ENCODE data around the gene ZNF333. TPM values are rescaled to one million over a fixed set of nuclear protein-coding genes. Genes with fewer than 3 reads are reported as not detected.
"Not testable (repeated sequence)": the region's sequence is repeated elsewhere in the genome, so short reads cannot be mapped to it uniquely, and the experiment has no call there.

ZNF333 gene
- total RNA-seq, 2 donors from 2014 or later = 16.2 to 19.8 TPM

DNA sequence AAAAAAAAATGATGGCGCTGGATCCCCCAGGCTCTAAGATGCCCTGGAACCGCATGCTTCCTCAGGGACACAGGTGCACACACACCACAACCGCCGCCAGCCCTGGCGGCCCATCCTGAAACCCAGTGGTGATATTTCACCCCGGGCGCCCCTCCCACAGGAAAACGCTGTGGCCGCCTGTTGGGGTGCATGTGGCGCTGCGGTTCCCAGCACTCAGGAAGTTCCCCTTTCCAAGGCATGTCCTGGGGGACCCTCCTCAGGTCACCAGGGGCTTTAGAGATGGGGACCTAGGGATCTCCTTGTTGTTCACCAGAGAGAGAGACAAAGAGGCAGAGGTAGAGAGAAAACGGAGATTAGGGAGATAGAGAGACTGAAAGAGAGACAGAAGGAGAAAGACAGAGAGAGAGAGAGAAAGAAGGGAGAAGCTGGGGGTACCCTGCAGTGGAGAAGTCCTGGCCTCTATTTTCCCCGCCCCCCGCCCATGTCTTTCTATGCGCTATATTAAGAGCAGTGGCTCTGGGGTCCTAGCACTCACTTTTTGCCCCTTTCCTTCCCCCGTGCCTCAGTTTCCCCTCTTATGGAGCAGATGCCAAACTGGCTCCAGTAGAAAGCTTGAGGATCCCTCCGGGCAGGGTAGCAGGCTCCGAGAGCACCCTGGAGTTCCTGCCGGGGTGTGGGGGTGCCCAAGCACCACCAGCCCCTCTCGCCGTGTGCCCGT, 86.2 kb downstream of the ZNF333 start:
- H3K9me3 Mint-ChIP-seq = peaks cover 29% of the 10 kb centered on the region
- peaks cover 20% of the 10 kb centered on the region for H3K27me3 Mint-ChIP-seq (ENCODE audit: insufficient read depth)
- no peaks in the 10 kb centered on the region for H3K36me3 ChIP-seq (ENCODE audit: control insufficient read depth, insufficient read depth, low read length)
- peak overlapping the region; percentile 36 for H3K4me3 Mint-ChIP-seq
- no peaks in the 10 kb centered on the region for H3K4me1 ChIP-seq (ENCODE audit: control insufficient read depth, insufficient read depth, low read length)
- 40 to 77% methylated on average over 2 to 21 of the region's 22 CpGs for WGBS, 2 experiments (ENCODE audit: insufficient coverage in 1 of 2, insufficient read length in 1 of 2)
- H3K36me3 Mint-ChIP-seq (ENCODE audit: low read depth) = no peaks in the 10 kb centered on the region
- no peak overlapping the region for H3K27ac Mint-ChIP-seq
- no peaks in the 10 kb centered on the region for H3K4me1 Mint-ChIP-seq
- H3K9me3 ChIP-seq (ENCODE audit: control insufficient read depth, low read length) = peaks cover 3% of the 10 kb centered on the region
- no peak overlapping the region for H3K27ac ChIP-seq (ENCODE audit: low read depth, low read length)
- H3K27me3 ChIP-seq (ENCODE audit: control insufficient read depth, insufficient read depth, low read length, poor library complexity, severe bottlenecking) = no peaks in the 10 kb centered on the region
- no peak for DNase-seq
- H3K4me3 ChIP-seq (ENCODE audit: low read length) = no peak overlapping the region
- no peak overlapping the region for H3K9ac ChIP-seq (ENCODE audit: extremely low read depth, low read length, poor library complexity, severe bottlenecking)
- TF ChIP-seq, protein P1, sequence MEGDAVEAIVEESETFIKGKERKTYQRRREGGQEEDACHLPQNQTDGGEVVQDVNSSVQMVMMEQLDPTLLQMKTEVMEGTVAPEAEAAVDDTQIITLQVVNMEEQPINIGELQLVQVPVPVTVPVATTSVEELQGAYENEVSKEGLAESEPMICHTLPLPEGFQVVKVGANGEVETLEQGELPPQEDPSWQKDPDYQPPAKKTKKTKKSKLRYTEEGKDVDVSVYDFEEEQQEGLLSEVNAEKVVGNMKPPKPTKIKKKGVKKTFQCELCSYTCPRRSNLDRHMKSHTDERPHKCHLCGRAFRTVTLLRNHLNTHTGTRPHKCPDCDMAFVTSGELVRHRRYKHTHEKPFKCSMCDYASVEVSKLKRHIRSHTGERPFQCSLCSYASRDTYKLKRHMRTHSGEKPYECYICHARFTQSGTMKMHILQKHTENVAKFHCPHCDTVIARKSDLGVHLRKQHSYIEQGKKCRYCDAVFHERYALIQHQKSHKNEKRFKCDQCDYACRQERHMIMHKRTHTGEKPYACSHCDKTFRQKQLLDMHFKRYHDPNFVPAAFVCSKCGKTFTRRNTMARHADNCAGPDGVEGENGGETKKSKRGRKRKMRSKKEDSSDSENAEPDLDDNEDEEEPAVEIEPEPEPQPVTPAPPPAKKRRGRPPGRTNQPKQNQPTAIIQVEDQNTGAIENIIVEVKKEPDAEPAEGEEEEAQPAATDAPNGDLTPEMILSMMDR (conservative IDR thresholded peaks at IDR 0.05) = no peak

DNA sequence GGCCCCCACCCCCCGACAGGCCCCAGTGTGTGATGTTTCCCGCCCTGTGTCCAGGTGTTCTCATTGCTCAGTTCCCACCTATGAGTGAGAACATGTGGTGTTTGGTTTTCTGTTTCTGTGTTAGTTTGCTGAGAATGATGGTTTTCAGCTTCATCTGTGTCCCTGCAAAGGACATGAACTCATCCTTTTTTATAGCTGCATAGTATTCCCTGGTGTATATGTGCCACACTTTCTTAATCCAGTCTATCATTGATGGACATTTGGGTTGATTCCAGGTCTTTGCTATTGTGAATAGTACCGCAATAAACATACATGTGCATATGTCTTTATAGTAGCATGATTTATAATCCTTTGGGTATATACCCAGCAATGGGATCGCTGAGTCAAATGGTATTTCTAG, 87.8 kb downstream of the ZNF333 start:
- not testable (repeated sequence) for H3K4me3 Mint-ChIP-seq; H3K27ac ChIP-seq (ENCODE audit: low read depth, low read length); H3K27me3 ChIP-seq (ENCODE audit: control insufficient read depth, insufficient read depth, low read length, poor library complexity, severe bottlenecking); H3K4me1 Mint-ChIP-seq; H3K9ac ChIP-seq (ENCODE audit: extremely low read depth, low read length, poor library complexity, severe bottlenecking); H3K27ac Mint-ChIP-seq; H3K4me3 ChIP-seq (ENCODE audit: low read length); H3K36me3 ChIP-seq (ENCODE audit: control insufficient read depth, insufficient read depth, low read length); H3K36me3 Mint-ChIP-seq (ENCODE audit: low read depth); H3K4me1 ChIP-seq (ENCODE audit: control insufficient read depth, insufficient read depth, low read length); DNase-seq; H3K9me3 ChIP-seq (ENCODE audit: control insufficient read depth, low read length)
- Mint-ChIP-seq H3K9me3 (peaks cover 25% of the 10 kb centered on the region), H3K27me3 (ENCODE audit: insufficient read depth) (peaks cover 20% of the 10 kb centered on the region)
- WGBS, 2 experiments (ENCODE audit: insufficient coverage in 1 of 2, insufficient read length in 1 of 2) = 50 to 80% methylated on average over 1 of the region's 4 CpGs

DNA sequence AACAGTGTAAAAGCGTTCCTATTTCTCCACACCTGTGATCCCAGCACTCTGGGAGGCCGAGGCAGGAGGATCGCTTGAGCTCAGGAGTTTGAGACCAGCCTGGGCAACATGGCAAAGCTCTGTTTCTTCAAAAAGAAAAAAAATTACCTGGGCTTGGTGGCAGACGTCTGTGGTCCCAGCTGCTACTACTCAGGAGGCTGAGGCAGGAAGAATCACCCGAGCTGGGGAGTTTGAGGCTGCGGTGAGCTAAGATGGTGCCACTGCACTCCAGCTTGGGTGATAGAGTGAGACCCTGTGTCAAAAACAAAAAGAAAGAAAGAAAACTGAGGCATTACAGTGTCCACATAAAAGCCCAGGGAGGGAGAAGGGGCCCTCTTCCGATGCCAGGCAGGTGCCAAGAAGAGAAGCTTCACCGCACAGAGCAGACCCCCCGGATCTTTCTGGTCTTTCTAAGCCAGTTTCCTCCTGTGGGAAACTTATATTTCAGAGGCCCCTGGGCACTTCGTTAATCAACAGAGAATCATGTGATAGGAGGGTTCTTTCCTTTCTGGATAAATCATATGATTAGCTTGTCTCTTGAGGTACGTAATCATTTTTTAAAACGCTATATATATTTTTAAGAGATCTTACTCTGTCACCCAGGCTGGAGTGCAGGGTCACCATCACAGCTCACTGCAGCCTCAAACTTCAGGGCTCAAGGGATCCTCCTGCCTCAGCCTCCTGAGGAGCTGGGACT, 88.4 kb downstream of the ZNF333 start, which contains the start of gene ADGRE2:
TSS of gene ADGRE2 (minus strand) at position 451 of the 736 bp plus-strand sequence. CDS start 1,804 bp downstream, outside the sequence.
- not testable (repeated sequence) for DNase-seq

DNA sequence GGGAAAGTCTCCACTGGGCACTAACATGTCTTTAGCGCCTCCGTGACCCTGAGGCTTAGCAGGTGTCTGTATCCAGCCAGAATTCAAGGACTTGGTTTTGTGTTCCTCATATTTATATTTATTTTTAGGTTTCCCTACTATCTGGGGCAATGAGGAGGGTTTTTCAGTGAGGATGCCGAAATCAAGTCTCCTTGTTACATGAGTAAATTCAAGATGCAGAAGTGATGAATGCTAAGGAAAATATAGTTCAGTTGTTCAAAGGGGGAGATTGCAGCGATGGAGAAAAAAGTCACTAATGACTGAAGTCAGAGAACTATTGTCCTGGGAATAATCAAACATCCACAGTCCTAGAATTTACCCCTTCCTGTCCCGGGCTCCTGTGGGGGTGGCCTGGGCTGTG, 89.3 kb downstream of the ZNF333 start:
- Mint-ChIP-seq H3K9me3 (peaks cover 25% of the 10 kb centered on the region), H3K4me3 (no peak overlapping the region), H3K36me3 (ENCODE audit: low read depth) (no peaks in the 10 kb centered on the region), H3K27me3 (ENCODE audit: insufficient read depth) (peaks cover 20% of the 10 kb centered on the region), H3K4me1 (no peaks in the 10 kb centered on the region), H3K27ac (no peak overlapping the region)
- WGBS, 2 experiments (ENCODE audit: insufficient coverage in 1 of 2, insufficient read length in 1 of 2) = 77 to 100% methylated on average over 1 to 4 of the region's 5 CpGs
- no peak overlapping the region for H3K9ac ChIP-seq (ENCODE audit: extremely low read depth, low read length, poor library complexity, severe bottlenecking)
- no peak for DNase-seq
- no peaks in the 10 kb centered on the region for H3K4me1 ChIP-seq (ENCODE audit: control insufficient read depth, insufficient read depth, low read length)
- no peaks in the 10 kb centered on the region for H3K36me3 ChIP-seq (ENCODE audit: control insufficient read depth, insufficient read depth, low read length)
- H3K27me3 ChIP-seq (ENCODE audit: control insufficient read depth, insufficient read depth, low read length, poor library complexity, severe bottlenecking) = no peaks in the 10 kb centered on the region
- no peak overlapping the region for H3K4me3 ChIP-seq (ENCODE audit: low read length)
- H3K27ac ChIP-seq (ENCODE audit: low read depth, low read length) = no peak overlapping the region
- TF ChIP-seq, protein P1 (conservative IDR thresholded peaks at IDR 0.05) = no peak
- no peaks in the 10 kb centered on the region for H3K9me3 ChIP-seq (ENCODE audit: control insufficient read depth, low read length)

More for the DNA sequence above, 88.4 kb downstream of the ZNF333 start, which contains the start of gene ADGRE2:
- H3K36me3 Mint-ChIP-seq (ENCODE audit: low read depth); H3K27ac ChIP-seq (ENCODE audit: low read depth, low read length); H3K4me1 ChIP-seq (ENCODE audit: control insufficient read depth, insufficient read depth, low read length); H3K27ac Mint-ChIP-seq; H3K9me3 ChIP-seq (ENCODE audit: control insufficient read depth, low read length); H3K9ac ChIP-seq (ENCODE audit: extremely low read depth, low read length, poor library complexity, severe bottlenecking); H3K4me3 ChIP-seq (ENCODE audit: low read length); H3K36me3 ChIP-seq (ENCODE audit: control insufficient read depth, insufficient read depth, low read length); H3K4me3 Mint-ChIP-seq; H3K27me3 ChIP-seq (ENCODE audit: control insufficient read depth, insufficient read depth, low read length, poor library complexity, severe bottlenecking); H3K4me1 Mint-ChIP-seq: not testable (repeated sequence)
- H3K27me3 Mint-ChIP-seq (ENCODE audit: insufficient read depth) = peaks cover 20% of the 10 kb centered on the region
- peaks cover 30% of the 10 kb centered on the region for H3K9me3 Mint-ChIP-seq
- WGBS, 2 experiments (ENCODE audit: insufficient coverage in 1 of 2, insufficient read length in 1 of 2) = 71 to 77% methylated on average over 5 to 11 of the region's 12 CpGs

DNA sequence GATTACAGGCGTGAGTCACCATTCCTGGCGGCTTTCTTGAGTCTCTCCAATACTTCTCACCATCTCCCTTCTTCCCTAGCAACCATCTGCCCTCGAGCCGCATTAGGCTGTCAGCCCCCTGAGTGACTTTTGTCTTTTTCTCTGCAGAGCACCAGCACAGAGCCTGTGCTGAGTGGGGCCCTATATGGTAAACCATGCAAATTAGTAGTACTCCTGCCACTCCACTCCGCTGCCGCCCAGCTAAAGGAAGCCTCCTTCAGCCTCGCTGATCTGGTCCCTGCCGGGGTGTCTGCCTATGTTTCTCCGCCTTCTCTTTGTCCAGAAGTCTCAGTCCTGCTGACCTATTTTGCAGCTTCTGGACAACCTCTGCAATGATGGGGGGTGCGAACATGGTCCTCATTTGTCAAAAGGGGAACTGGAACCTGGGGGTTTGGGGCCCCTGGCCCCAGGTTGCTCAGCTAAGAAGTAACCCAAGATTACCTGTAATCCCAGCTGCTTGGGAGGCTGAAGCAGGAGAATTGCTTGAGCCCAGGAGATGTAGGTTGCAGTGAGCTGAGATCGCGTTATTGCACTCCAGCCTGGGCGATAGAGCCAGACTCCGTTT, 90.9 kb downstream of the ZNF333 start:
- WGBS, 2 experiments (ENCODE audit: insufficient coverage in 1 of 2, insufficient read length in 1 of 2) = 84 to 88% methylated on average over 1 to 7 of the region's 14 CpGs
- H3K27ac ChIP-seq (ENCODE audit: low read depth, low read length); H3K27ac Mint-ChIP-seq; H3K4me3 Mint-ChIP-seq; H3K4me3 ChIP-seq (ENCODE audit: low read length); H3K9ac ChIP-seq (ENCODE audit: extremely low read depth, low read length, poor library complexity, severe bottlenecking); H3K9me3 ChIP-seq (ENCODE audit: control insufficient read depth, low read length); H3K27me3 ChIP-seq (ENCODE audit: control insufficient read depth, insufficient read depth, low read length, poor library complexity, severe bottlenecking); H3K4me1 ChIP-seq (ENCODE audit: control insufficient read depth, insufficient read depth, low read length); H3K36me3 ChIP-seq (ENCODE audit: control insufficient read depth, insufficient read depth, low read length); H3K36me3 Mint-ChIP-seq (ENCODE audit: low read depth); H3K4me1 Mint-ChIP-seq: not testable (repeated sequence)
- DNase-seq = peak; percentile 22
- Mint-ChIP-seq H3K27me3 (ENCODE audit: insufficient read depth) (peaks cover 17% of the 10 kb centered on the region), H3K9me3 (peaks cover 22% of the 10 kb centered on the region)
